WTC11 (cell line): ENCODE results near the gene ZDHHC11. TPM values are rescaled to one million over a fixed set of nuclear protein-coding genes. Genes with fewer than 3 reads are reported as not detected.

Experiments
- ATAC-seq: fragments of 200-7000 bp; cut with Tn5 transposase; 2 replicates; pipeline ENCODE4 v1.10.0; 2021; ENCODE audit warnings: mild to moderate bottlenecking, moderate library complexity
- CTCF ChIA-PET: fragments of 300-600 bp; sonication (Branson Sonifier 250); formaldehyde crosslinking; loops from one replicate; lab custom pipeline; 2021; ENCODE audit warnings: antibody characterized with exemption; lab: Charles Lee
- POLR2A ChIA-PET: fragments of 350-600 bp; sonication (Branson Sonifier 250); formaldehyde crosslinking; loops from one replicate; lab custom pipeline; 2021; ENCODE audit warnings: antibody characterized with exemption; lab: Charles Lee
- DNase-seq: peaks from one replicate; pipeline ENCODE4 v3.0.0; 2021; ENCODE audit warnings: low spot score
- H3K27ac Mint-ChIP-seq: 2 replicates; pipeline ENCODE4 v1.8.0; 2021; ENCODE audit warnings: mixed read lengths
- H3K27me3 Mint-ChIP-seq: 2 replicates; pipeline ENCODE4 v1.8.0; 2021; ENCODE audit warnings: low read depth, mild to moderate bottlenecking, moderate library complexity, mixed read lengths
- H3K36me3 Mint-ChIP-seq: 2 replicates; pipeline ENCODE4 v1.8.0; 2021; ENCODE audit warnings: mixed read lengths
- H3K4me1 Mint-ChIP-seq: 2 replicates; pipeline ENCODE4 v1.8.0; 2022; ENCODE audit warnings: mixed read lengths
- H3K4me3 Mint-ChIP-seq: 2 replicates; pipeline ENCODE4 v1.8.0; 2021; ENCODE audit warnings: mild to moderate bottlenecking, moderate library complexity, mixed read lengths
- H3K9me3 Mint-ChIP-seq: 2 replicates; pipeline ENCODE4 v1.8.0; 2021; ENCODE audit warnings: mixed read lengths
- AFF4 ChIP-seq: sonication (generic); formaldehyde crosslinking; IDR thresholded peaks from 2 replicates; pipeline ENCODE4 v1.8.1; 2023; ENCODE audit warnings: mild to moderate bottlenecking, missing genetic modification reagents, borderline replicate concordance
- AR ChIP-seq: fragments of 250-450 bp; sonication (Bioruptor Pico); IDR thresholded peaks from 2 replicates; pipeline ENCODE4 v1.9.0; 2021; ENCODE audit warnings: mild to moderate bottlenecking
- ATF1 ChIP-seq: sonication (generic); formaldehyde crosslinking; IDR thresholded peaks from 2 replicates; pipeline ENCODE4 v1.8.1; 2023; ENCODE audit warnings: mild to moderate bottlenecking, moderate library complexity, missing genetic modification reagents
- ATF3 ChIP-seq: sonication (generic); formaldehyde crosslinking; conservative IDR thresholded peaks from 2 replicates; pipeline ENCODE4 v1.8.1; 2022; ENCODE audit warnings: mild to moderate bottlenecking, missing genetic modification reagents
- CDX4 ChIP-seq: fragments of 250-450 bp; sonication (Bioruptor Pico); IDR thresholded peaks from 2 replicates; pipeline ENCODE4 v1.9.0; 2021; ENCODE audit warnings: moderate library complexity, mild to moderate bottlenecking, inconsistent platforms, borderline replicate concordance
- E2F4 ChIP-seq: sonication (generic); formaldehyde crosslinking; IDR thresholded peaks from 2 replicates; pipeline ENCODE4 v1.8.1; 2022; ENCODE audit warnings: low read depth, mild to moderate bottlenecking, moderate library complexity, missing genetic modification reagents, borderline replicate concordance
- FOXK1 ChIP-seq: sonication (generic); formaldehyde crosslinking; IDR thresholded peaks from 2 replicates; pipeline ENCODE4 v1.8.0; 2022; ENCODE audit warnings: mild to moderate bottlenecking, moderate library complexity, missing genetic modification reagents
- GABPB1 ChIP-seq: sonication (generic); formaldehyde crosslinking; IDR thresholded peaks from 2 replicates; pipeline ENCODE4 v1.8.1; 2023; ENCODE audit warnings: mild to moderate bottlenecking, missing genetic modification reagents
- HMGXB4 ChIP-seq: sonication (generic); formaldehyde crosslinking; IDR thresholded peaks from 2 replicates; pipeline ENCODE4 v1.8.1; 2023; ENCODE audit warnings: mild to moderate bottlenecking, moderate library complexity, missing genetic modification reagents
- MAX ChIP-seq: sonication (generic); formaldehyde crosslinking; IDR thresholded peaks from 2 replicates; pipeline ENCODE4 v1.8.0; 2022; ENCODE audit warnings: mild to moderate bottlenecking, missing genetic modification reagents
- SP1 ChIP-seq: sonication (generic); formaldehyde crosslinking; conservative IDR thresholded peaks from 2 replicates; pipeline ENCODE4 v1.8.1; 2022; ENCODE audit warnings: missing genetic modification reagents
- TP53 ChIP-seq: sonication (generic); formaldehyde crosslinking; IDR thresholded peaks from 2 replicates; pipeline ENCODE4 v1.8.1; 2023; ENCODE audit warnings: mild to moderate bottlenecking, missing genetic modification reagents
- ZNF121 ChIP-seq: sonication (generic); formaldehyde crosslinking; IDR thresholded peaks from 2 replicates; pipeline ENCODE4 v1.8.0; 2023; ENCODE audit warnings: missing genetic modification reagents
- ZNF219 ChIP-seq: sonication (generic); formaldehyde crosslinking; IDR thresholded peaks from 2 replicates; pipeline ENCODE4 v1.8.0; 2023; ENCODE audit warnings: missing genetic modification reagents, mild to moderate bottlenecking, borderline replicate concordance
- ZNF281 ChIP-seq: sonication (generic); formaldehyde crosslinking; IDR thresholded peaks from 2 replicates; pipeline ENCODE4 v1.8.0; 2023; ENCODE audit warnings: mild to moderate bottlenecking, missing genetic modification reagents
- ZNF671 ChIP-seq: fragments of 250-450 bp; sonication (Bioruptor Pico); IDR thresholded peaks from 2 replicates; pipeline ENCODE4 v1.8.0; 2021; ENCODE audit warnings: mild to moderate bottlenecking
- ZSCAN18 ChIP-seq: fragments of 250-450 bp; sonication (Bioruptor Pico); IDR thresholded peaks from 2 replicates; pipeline ENCODE4 v2.1.2; 2022; ENCODE audit warnings: mild to moderate bottlenecking, moderate library complexity
- total RNA-seq: library from RNA; stranded (reverse); gene quantifications from 3 replicates; pipeline ENCODE4 v1.2.3, GENCODE V29; 2021

ZDHHC11 gene
- total RNA-seq, 1 experiment from 2014 or later: 21.4 TPM

GRCh38 chr5:878125-878524 lies 27.3 kb upstream of the ZDHHC11 start:
- ChIA-PET POLR2A (no interaction called here), CTCF (interaction anchor here (1.1 kb wide), 1 partner anchor 111 kb away, joined by 3 read pairs; no protein-coding TSS in a partner anchor)
- Mint-ChIP-seq H3K27me3 (no peaks in the 10 kb centered on the region), H3K27ac (no peak overlapping the region), H3K9me3 (peaks cover 5% of the 10 kb centered on the region), H3K4me1 (no peaks in the 10 kb centered on the region), H3K36me3 (peaks cover 74% of the 10 kb centered on the region), H3K4me3 (no peak overlapping the region)
- DNase-seq (no peak), ATAC-seq (no peak)
- TF ChIP-seq ZNF219 (no peak), GABPB1 (CRISPR knock-in tag) (no peak), HMGXB4 (CRISPR knock-in tag) (no peak), ZSCAN18 (no peak), AR (CRISPR knock-in tag) (no peak), TP53 (CRISPR knock-in tag) (no peak), ZNF121 (CRISPR knock-in tag) (no peak), ATF1 (CRISPR knock-in tag) (no peak), ZNF671 (CRISPR knock-in tag) (no peak), SP1 (CRISPR knock-in tag) (no peak), ZNF281 (CRISPR knock-in tag) (no peak), FOXK1 (CRISPR knock-in tag) (no peak), ATF3 (CRISPR knock-in tag) (no peak), AFF4 (CRISPR knock-in tag) (no peak), CDX4 (no peak), E2F4 (CRISPR knock-in tag) (no peak), MAX (CRISPR knock-in tag) (no peak)
